HG02938 (cell line): Measurements from ENCODE around the gene LIG1.

Experiments
- ATAC-seq: cut with Tn5 transposase; IDR thresholded peaks from one replicate; pipeline ENCODE4 v1.9.1; 2021; ENCODE audit warnings: mild to moderate bottlenecking, moderate library complexity; ENCODE audit not compliant: unreplicated experiment

LIG1 gene

DNA sequence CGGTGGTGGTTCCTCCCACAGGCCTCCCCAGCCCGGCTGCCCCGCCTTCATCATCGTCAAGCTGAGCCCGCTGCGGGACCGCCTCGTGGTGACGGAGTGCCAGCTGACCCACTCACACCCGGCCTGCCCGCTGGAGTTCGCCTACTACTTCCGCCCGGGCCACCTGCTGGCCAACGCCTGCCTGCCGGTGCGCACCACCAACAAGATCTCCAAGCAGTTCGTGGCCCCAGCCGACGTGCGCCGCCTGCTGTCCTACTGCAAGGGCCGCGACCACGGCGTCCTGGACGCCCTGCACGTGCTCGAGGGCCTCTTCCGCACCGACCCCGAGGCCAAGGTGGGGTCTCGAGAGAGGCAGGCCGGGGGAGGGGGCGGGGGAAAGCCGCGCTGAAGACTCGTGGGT is 12.3 kb upstream of the LIG1 start:
- no peak for ATAC-seq

DNA sequence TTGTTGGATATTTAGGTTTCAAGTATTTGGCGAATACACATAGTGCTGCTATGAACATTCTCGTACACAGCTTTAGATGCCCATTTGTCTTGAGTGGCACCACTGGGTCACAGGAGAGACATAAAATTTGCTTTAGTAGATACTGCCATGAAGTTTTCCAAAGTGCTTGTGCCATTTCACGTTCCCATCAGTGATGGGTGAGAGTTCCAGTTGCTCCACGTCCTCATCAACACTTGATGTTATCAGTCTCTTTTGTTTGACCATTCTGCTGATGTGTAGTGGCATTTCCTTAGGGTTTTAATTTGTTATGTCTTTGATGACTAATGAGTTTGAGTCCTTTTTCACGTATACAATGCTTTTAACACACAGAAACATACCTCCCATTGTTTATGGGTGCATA is 11.4 kb upstream of the LIG1 start:
- ATAC-seq = no peak

DNA sequence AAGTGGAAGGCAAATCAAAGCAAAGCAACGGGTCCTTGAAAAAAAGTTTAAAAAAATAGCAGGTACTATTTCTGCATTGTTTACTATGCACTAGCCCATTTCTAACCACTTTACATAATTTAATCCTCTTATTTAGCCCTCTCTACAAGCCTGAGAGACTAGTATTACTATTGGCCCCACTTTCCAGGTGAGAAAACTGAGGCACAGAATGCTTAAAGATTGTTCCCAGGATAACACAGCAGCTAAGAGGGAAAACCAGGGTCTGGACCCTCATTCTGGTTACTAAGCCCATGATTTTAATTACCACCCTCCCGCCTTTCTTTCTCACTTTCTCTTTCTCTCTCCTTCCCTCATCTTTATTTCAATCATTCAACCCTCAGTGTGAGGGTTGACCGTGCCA is 6.1 kb upstream of the LIG1 start:
- no peak for ATAC-seq

DNA sequence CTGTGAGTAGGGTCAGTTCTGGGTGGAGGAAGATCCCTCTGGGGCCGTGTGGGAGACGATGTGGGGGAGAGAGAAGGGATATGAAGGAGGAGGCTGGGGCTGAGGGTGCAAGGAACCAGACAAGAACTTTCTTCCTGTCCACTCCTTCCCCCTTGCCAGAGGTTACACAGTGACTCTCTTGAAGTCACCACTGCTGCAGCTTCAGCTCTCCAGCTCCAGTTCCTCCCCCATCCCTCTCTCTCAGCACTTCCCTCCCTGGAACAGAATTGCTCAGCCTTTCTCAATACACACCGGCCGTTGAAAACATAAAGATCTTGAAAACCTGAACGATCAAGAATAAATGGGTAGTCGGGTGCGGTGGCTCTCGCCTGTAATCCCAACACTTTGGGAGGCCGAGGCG is 5.4 kb upstream of the LIG1 start:
- ATAC-seq = no peak

DNA sequence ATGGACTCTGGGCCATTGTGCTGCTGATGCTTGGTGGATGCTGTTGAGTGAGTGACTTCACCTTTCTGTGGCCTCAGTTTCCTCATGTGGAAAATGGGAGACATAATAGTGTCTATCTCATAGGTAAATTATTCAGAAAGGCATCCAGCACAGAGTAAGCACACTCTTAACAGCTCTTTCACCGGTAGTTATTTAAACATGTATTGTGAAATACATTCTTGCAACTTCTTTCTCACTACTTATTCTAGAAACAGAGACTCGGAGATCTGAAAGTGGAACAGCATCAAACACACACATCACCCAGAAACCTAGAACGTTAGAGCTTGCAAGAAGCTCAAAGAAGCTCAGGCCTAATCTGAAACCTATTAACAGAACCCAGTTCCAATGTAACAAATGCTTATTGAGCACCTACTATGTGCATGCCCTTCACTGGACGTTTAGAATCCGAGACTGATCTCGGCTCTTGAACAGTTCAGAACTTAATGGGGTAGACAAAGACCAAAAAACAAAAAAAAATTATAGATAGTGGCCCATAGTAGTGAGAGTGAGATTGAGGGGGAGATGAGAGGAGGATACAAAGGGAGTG is 4.4 kb upstream of the LIG1 start:
- no peak for ATAC-seq

DNA sequence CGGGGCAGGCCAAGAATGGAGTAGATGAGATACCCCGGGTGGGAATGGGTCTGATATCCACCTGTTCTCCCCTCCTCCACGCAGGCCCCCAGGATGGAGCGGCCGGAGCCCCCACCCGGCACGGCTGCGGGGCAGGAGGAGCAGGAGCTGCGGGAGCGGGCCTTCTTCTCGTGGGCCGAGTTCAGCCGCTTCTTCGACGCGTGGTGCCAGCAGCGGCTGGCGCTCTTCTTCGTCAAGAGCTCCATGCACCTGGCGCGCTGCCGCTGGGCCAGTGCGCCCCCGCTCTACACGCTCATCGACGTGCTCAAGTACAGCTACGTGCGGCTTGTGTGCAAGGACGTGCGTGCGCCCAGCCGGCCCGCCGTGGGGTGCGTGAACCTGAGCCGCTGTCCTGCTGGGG is 1.6 kb upstream of the LIG1 start:
- no peak for ATAC-seq

DNA sequence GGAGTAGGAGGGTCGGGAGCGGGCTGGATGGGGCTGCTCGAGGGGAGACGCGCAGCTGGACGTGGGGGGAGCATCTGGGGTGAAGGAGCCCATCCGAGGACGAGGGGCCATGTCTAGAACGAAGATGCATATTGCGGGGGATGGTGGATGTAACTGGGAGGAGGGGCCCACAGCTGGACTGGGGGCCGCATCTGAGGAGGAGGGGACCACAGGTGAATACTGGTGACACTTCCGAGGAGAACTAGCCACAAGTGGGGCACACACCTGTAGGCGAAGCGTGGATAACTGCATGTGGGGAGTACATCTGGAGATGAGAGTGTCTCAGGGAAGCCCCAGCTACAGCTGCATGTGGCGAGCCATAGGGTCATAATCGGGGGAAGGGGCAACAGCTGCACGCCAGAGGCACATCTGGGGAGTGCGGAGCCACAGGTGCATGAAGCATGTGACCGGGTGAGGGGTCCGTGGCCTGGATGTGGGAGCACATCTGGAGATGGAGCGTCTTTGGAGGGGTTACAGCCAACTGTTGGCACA is 738 bp upstream of the LIG1 start:
- no peak for ATAC-seq

DNA sequence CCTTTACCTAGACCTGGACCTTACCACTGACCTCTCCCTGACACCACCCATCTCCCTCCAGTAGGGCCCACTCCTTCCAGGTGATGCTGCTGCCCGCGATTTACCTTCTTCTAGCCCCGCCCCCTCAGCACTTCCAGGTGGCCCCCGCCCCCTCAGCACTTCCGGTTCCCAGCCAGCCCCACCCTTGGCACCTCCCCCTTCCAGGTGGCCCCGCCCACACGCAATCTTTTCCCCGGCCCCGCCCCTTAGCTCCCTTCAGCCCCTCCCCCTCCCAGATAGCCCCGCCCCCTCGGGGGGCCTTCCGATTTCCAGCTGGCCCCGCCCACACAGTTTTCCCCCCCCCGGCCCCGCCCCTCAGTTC is 586 bp downstream of the LIG1 start:
- ATAC-seq = no peak

DNA sequence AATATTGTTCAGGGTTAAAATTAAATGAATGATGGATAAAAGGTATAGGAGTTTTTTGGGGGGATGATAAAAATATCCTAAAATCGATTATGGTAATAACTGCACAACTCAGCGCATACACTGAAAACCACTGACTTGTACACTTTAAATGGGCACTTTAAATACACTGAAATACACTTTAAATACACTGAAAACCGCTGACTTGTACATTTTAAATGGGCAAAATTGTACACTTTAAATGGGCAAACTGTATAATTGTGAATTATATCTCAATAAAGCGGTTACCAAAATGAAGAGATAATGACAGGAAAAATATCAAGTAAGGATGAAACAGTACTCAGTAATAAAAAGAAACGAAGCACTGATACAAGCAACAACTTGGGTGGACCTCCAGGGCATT is 1.5 kb downstream of the LIG1 start:
- no peak for ATAC-seq

DNA sequence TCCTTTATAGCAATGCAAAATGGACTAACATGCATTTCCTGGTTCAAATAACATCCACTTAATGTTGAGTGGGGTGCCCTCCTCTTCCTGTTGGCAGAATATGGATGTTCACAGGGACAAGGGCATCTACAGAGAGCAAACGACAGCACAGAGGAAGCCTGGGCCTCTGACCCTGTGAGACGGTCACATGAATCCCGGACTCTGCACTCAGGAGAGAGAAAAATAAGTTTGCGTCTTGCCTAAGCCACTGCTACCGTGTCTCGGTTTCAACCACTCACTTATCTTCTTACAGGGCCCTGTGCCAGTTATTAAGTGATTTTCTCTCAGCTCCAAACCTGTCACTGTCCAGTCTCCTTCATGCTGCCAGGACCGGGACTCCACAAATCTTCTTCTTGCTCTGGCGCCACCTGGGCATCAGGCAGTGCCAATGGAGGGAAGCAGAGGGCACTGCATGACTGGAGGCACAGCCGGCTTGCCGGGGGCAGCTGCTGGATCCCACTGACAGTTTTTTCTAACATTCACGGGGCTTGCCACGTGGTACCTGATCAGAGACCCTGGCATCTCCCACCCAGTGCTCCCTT is 11.8 kb downstream of the LIG1 start:
- ATAC-seq = no peak

DNA sequence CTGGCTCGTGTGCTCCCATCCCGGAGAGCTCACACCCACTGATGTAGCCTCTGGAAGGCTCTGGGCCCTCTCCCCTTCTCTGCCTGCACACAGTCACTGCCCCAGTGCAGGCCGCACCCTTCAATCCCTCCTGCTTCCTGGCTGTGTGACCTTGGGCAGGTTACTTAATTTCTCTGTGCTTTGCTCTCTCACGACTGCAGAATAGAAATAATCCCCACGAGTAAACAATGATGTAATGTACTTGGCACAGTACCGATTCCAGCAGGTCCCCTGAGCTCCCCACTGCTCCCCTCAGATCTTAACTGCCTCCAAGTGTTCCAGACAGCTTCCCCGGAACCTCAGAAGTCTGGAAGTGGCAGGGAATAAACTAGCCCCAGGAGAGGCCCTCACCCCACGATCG is 16.1 kb downstream of the LIG1 start:
- ATAC-seq = no peak

DNA sequence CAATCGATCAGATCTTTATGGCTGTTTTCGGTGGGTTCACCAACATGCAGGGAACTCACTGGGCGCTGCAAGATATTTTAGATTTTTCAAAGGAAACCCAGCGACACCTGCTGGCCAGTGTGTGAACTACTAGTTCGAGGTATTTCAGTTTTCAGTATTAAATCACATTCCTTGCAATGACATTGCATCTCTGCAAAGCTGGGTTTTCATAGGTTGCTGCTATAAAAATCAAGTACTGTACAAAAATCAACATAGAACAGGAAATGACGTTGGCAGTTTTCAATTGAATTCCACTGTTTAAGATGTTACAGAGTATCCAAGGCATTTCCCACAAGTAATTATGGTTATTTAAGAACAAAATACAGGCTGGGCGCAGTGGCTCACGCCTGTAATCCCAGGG is 17.6 kb downstream of the LIG1 start:
- no peak for ATAC-seq

DNA sequence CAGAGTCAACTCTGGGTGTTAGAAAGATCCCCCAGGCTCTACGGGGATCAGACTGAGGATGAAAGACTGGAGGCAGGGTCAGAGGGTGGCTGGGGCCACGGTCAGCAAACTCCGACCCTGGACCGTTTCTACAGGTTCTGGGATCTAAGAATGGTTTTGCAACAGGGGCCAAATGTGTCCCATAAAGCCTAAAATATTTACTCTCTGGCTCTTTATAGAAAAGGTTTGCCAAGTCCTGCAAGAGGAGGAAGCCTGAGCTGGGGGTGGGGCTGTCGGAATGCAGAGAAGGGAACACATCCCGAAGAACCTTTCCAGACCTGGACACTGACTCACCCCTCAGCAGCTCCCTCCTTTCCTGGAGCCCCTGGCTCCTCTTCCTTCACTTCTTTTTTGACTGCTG is 20.7 kb downstream of the LIG1 start:
- no peak for ATAC-seq

DNA sequence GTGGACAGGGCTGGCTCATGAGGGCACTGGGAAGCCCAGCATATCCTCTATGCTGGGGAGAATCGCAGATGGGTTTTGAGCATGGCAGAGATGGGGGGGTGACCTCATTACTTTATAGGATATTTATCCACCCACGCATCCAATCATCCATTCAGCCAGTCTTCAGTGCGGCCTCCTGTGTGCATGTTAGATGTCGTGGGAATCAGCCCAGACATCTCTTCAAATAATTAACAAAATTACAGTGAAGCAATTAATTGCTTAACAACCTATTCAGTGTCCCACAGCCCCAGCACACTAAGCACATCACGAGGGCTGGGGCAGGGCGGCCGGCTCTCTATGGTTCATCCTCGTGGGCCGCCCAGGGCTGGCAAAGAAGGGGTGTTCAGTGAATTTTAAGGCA is 21.6 kb downstream of the LIG1 start:
- ATAC-seq = no peak

DNA sequence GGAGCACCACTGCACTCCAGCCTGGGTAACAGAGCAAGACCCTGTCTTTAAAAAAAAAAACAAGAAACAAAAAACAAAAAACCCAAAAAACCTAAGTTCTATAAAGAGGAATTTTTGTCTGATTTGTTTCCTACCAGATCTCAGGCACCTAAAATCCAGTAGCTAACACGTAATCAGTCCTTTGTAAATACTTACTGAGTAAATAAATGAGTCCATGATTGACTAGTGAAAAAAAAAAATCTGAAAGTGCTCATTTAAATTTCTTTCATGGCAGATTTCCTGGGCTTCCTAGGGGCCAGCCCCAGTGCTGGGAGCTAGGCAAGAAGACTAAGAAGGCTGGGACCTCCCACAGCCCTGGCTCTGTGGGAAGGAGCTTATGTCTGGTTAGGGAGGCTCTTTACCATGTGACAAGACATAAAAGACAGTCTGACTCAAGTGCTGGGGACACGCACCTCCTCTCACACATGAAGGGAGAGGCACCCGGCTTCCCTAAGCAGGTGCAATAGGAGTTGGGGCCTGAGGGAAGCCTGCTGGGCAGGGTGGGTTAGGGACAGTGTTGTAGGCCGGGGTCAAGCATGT is 22.5 kb downstream of the LIG1 start:
- no peak for ATAC-seq

DNA sequence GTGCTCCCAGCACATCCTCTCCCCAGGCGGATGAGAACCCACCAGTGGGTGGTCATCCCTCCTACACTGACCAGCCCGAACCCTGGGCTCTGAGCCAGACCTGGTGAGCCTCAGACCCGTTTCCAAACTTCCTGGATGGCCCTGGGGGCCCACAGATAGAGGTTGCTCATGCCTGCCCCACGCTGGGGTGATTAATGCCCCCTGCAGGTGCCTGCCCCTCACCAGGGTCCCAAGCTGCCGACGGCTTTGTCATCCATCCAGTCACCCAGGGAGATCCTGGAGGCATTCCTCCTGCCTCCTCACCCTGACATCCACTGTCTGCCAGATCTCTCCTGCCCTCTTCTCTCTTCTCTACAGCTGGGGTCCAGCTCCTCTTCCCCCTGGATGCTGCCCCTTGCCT is 31.1 kb downstream of the LIG1 start:
- ATAC-seq = no peak

DNA sequence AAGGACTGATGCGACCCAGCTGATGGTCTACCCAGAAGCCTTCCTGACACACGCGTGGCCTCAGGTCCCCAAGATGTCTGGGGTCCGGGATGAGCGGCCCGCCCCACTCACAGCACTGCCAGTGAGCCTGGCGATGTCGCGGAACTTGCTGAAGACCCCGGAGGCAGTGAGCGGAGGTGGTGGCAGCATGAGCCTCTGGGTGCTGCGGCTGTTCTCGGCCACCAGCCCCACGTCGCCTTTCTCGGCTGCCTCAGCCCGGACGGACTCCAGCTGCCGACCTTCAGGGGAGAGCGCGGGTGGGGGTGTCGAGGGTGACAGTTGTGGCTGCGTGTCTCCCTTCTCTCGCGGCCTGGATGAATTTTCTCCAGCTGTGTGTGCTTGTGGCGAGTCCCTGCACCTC is 32.7 kb downstream of the LIG1 start:
- ATAC-seq = no peak

DNA sequence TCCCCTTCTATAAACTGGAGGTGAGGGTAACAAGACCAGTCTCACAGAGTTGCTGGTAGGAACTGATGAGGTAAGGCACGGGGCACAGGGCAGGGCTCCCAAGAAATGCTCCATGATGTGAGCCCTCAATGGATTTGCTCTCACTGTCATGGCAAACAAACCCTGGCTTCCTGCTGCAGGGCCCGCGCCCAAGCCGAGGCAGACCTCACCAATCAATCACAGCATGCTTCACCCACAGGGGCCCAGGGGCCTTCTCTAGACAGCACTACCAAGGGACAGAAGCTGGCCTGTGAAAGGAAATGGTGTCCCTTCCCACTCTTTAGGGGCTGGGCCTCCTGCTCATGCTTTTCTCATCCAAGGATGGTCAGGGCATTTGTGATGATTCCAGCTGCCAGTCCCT is 33.6 kb downstream of the LIG1 start:
- no peak for ATAC-seq

DNA sequence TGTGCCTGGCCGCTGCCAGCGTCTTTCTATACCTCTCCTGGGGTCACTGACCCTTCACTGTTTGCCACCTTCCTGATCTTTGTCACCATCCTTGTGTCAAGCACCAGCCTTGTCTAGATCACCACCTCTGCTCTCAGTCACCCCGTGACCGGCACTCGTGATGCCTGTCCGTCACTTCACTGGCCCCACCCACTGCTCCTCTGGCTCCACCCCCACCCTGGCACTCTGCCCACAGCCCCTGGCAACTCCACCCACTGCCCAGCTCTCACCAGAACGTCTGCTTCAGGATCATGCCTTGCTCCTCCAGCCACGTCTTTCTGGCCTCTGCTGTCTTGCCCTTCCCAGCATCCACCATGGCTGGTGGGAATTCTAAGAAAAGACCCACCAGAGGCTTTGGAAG is 34.7 kb downstream of the LIG1 start:
- no peak for ATAC-seq

DNA sequence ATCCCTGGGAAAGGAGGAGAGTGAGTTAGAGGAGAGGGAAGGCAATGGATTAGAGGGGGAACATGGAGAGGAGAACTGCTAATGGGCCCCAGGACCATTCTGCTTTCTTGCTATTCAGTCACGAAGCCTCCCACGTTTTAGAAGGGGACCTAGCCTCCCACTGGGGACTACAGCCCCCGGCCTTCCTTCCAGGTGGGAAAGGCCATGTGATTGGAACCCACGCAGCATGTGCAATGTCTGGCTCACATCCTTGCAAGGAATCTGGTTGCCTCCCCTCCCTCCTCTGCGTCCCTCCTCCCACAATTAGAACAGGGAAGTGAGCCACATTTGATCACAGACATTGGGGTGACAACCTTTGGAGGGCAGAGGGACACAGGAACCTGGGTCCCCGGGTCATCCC is 37.0 kb downstream of the LIG1 start:
- no peak for ATAC-seq

DNA sequence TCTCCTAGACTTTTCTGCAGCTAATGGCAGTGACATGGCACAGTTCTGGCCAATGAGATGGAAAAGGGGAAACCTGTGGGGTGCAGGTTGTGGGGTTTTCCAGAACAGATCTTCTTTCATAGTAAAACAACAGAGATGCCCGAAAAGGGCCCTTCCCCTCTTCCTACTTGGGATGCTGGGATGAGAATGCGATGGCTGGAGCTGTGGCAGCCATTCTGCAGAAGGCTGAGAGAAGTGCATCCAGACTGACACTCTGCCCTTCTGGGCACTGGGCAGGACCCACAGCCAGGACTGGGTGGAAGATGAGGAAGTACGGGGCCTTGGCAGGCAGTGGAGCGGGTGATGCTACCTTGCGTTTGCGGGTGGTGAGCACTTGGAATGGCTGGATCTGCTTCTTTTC is 42.6 kb downstream of the LIG1 start:
- no peak for ATAC-seq

DNA sequence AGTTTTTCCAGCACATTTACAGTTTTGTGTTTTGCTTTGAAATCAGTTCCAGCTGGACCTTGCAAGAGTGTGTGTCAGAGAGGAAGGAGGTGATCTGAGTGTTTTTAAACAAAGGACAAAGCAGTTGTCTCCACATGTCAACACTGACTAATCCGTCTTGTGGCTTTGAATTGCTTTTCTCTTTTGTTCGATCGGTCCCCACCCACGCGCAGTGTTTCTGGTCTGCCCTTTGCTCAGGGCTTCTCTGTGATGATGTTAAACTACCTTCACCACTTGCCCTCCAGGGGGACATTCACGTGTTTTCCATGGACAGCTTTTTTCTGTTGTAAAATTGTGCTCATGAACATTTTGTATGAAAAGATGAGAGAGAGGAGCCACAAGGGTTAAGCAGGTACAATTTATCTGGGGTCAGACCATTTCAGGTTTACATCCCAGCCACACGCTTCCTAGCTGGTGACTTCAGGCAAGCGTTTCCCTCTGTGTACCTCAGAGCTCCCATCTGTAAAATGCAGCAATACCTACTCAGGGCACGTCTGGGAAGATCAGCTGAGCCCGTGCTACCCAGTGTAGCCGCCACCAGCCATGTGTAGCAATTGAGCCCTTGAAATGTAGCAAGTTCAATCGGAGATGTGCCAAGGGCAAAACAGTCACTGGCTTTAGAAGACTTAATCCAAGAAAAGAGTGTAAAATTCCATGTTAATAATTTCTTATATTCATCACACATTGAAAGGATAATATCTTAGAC is 46.1 kb downstream of the LIG1 start:
- no peak for ATAC-seq
